Measurements from ENCODE around the gene CPE.

GRCh38 chr4:165343353-165344191 lies 35.2 kb upstream of the CPE start:
- peak; percentile 17; the same call in 1 of the 2 replicates for TF ChIP-seq CTCF (IDR thresholded peaks at IDR 0.05; ENCODE audit: low read length)
- no peak for TF ChIP-seq EZH2 (optimal IDR thresholded peaks at IDR 0.05; ENCODE audit: low read depth, low read length)
